Skin epidermis (tissue), 12 donors: ENCODE measurements around the gene TRIM7.
A peak's percentile ranks its signal among the peaks of the same experiment; 100 is the strongest.
"Not testable (repeated sequence)": the region's sequence is repeated elsewhere in the genome, so short reads cannot be mapped to it uniquely, and the experiment has no call there.

Experiments used
- H3K27ac ChIP-seq, 21 experiments: fragments of 200-600 bp; sonication (generic) in 11 of 21; one replicate each; pipeline ENCODE4 v1.5.0; 2020; ENCODE audit warnings: mild to moderate bottlenecking in 3 of 21, inconsistent platforms in 2 of 21, moderate library complexity in 2 of 21
- H3K4me3 ChIP-seq, 7 experiments: fragments of 200-600 bp; sonication (generic) in 2 of 7; one replicate each; pipeline ENCODE4 v1.5.0; 2020; ENCODE audit warnings: inconsistent platforms in 2 of 7, mild to moderate bottlenecking in 2 of 7, moderate library complexity in 1 of 7

The TRIM7 gene

DNA sequence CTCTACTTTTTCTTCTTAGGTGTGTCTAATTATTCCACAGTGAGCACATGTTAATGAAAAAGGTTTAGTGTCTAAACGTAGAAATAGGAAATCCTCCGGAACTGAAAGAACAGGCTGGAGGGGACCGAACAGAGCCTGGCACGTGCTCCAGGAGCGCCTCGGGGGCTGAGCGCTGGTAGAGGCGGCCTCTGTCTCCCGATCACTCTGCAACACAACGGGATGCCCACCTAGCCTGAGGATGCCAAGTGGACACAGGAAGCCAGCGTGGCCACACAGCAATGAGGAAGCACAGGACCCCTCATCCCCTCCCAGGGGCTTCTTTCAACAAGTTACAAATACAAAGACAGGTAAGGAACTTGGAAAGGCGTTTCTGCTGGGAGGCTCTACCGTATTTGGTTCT is 19.4 kb downstream of the TRIM7 start:
- Histone ChIP-seq H3K4me3 (no peak overlapping the region), H3K27ac (no peak overlapping the region)

- H3K27ac ChIP-seq, result peak overlapping the region in 8 of 21 experiments; percentile 4 to 82 (median 43)
- peak overlapping the region; percentile 36 to 51 (median 50) for H3K4me3 ChIP-seq
These were observed 20.2 kb downstream of the TRIM7 start for GRCh38 chr5:181184845-181185216.

DNA sequence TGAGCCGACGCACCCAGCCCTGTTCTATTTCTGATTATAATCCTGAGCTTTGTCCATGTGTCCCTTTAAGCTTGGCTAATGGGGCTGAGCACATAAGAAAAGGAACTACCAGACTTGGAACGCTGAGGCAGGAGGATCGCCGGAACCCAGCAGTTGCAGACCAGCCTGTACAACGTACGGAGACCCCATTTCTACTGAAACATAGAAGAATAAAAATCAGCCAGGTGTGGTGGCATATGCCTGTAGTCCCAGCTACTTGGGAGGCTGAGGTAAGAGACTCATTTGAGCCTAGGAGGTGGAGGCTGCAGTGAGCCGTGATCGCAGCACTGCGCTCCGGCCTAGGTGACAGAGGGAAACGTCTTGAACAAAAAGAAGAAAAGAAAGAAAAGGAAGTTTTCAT is 22.3 kb downstream of the TRIM7 start:
- H3K4me3 ChIP-seq, result no peak overlapping the region
- H3K27ac ChIP-seq, result no peak overlapping the region

DNA sequence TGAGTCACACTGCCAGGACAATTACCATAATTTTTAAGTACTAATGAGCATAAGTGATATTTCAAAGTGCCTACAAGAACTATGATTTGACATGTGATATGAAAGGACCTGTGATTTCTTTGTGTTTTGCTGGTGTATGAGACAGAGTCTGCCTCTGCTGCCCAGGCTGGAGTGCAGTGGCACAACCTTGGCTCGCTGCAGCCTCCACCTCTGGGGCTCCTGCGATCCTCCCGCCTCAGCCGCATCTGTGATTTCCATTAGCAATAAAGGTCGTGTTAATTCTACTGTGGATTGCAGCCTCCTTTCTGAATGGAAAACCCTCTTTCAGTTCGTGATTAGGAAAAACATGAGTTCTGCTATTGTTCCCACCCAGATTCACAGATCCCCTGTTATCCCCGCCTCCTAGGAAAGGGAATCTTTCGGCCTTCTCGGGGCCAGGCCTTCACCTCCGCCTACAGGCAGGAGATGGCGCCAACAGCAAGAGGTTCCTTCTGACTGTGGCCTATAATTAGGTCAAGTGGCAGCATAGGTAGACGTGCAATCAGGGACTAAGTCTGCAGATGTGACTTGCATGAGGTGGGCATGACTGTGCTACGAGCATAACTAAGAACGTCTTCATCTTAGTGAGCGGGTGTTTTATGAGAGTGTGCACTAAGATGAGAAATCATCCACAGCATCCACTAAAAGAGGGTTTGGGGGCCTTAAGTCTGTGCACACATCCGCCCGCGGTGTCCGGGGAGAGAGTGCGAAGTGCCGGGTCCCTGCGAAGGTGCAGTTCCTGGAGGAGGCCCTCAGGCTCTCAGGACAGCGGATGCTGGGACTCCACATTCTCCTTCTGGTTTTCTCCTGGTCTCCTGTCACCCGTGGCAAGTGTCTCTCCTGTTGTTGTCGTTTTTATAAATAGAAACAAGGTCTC is 23.1 kb downstream of the TRIM7 start:
- no peak overlapping the region for H3K27ac ChIP-seq

GRCh38 chr5:181177559-181177958 is 27.4 kb downstream of the TRIM7 start:
- H3K27ac ChIP-seq, H3K4me3 ChIP-seq: not testable (repeated sequence)

More for the DNA sequence above, 23.1 kb downstream of the TRIM7 start:
- H3K4me3 ChIP-seq, result no peak overlapping the region

- H3K27ac ChIP-seq, result no peak overlapping the region
These were observed 28.6 kb downstream of the TRIM7 start for GRCh38 chr5:181176254-181176952.

GRCh38 chr5:181173420-181174342 is 31.3 kb downstream of the TRIM7 start:
- Histone ChIP-seq H3K27ac (peak overlapping the region in 1 of 21 experiments; percentile 14), H3K4me3 (no peak overlapping the region)

More at GRCh38 chr5:181176254-181176952, 28.6 kb downstream of the TRIM7 start:
- no peak overlapping the region for H3K4me3 ChIP-seq

DNA sequence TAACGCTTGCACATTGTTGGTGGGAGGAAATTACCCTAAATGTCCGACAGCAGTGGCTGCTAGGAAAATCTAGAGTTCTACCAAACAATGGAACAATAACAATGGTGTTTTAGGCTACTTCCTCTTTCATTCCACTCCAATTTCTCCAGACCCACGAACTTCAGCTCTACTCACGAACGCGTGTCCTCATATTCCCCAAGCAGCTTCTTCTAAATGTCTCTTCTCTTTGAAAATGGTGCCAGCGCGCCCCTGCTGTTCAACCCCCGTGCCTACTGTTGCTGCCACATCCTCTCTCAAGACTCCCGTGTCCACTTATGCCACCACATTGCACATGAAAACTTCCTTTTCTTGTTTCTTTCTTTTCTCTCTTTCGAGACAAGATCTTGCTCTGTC is 32.0 kb downstream of the TRIM7 start:
- H3K27ac ChIP-seq, result peak overlapping the region in 1 of 21 experiments; percentile 14

DNA sequence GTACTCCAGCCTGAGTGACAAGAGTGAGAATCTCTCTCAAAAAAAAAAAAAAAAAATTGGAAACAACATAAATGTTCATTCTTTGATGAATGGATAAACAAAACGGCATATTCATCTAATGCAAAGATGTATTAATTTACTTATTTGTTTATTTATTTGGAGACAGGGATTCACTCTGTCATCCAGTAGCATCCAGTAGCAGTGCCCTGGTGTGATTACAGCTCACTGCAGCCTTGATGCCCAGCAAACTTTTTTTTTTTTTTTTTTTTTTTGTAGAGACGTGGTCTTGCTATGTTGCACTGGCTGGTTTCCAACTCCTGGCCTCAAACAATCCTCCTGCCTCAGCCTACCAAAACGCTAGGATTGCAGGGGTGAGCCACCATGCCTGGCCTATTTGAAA is 33.2 kb downstream of the TRIM7 start:
- no peak overlapping the region for H3K4me3 ChIP-seq
- H3K27ac ChIP-seq, result no peak overlapping the region

More for the DNA sequence above, 32.0 kb downstream of the TRIM7 start:
- no peak overlapping the region for H3K4me3 ChIP-seq

DNA sequence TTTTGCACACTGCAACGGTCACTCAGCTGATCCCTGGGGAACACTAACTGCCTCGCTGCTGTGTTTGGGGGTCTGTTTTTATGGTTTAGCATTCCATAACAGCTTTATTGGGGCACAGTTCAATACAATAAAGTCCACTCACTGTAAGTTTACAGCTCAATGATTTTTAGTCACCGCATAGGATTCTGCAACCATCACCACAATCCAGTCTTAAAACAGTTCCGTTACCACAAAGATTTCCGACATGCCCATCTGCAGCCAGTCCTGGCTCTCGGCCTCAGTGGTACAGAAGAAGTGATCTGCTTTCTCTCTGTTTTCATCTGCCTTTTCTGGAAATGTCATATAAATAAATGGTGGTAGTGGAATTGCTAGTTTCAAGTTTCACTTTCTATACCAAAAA is 34.0 kb downstream of the TRIM7 start:
- H3K27ac ChIP-seq, result no peak overlapping the region
- no peak overlapping the region for H3K4me3 ChIP-seq

- H3K4me3 ChIP-seq, result peak overlapping the region in 1 of 7 experiments; percentile 23
- no peak overlapping the region for H3K27ac ChIP-seq
These were observed 34.7 kb downstream of the TRIM7 start for GRCh38 chr5:181170237-181170825.

GRCh38 chr5:181169459-181170236 is 35.3 kb downstream of the TRIM7 start:
- peak overlapping the region in 1 of 7 experiments; percentile 23 for H3K4me3 ChIP-seq
- not testable (repeated sequence) for H3K27ac ChIP-seq

- no peak overlapping the region for H3K27ac ChIP-seq
- H3K4me3 ChIP-seq, result no peak overlapping the region
These were observed 36.3 kb downstream of the TRIM7 start for GRCh38 chr5:181168595-181169118.

DNA sequence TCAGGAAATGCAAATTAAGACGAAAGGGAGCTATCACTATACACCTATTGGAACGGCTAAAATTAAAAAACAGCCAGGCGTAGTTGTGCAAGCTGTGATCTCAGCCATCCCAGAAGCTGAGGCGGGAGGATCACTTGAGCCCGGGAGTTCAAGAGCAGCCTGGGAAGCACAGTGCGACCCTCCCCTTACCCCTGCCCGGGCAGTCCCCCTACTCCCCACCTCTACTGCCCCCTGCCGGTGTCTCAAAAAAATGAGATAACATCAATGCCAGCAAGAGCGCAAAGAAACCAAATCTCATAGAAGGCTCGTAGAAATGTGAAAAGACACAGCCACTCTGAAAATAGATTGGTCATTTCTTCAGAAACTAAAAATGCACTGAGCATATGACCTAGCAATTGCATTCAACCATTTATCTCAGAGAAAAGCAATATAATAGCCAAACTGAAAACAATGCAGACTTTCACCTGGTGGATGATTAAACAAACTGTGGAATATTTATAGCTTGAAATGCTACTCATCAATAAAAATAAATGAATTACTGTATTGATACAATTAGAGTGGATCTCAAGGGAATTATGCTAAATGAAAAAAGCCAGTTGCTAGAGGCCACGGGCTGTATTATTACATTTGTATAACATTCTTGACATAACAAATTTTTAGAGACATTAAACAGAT is 37.0 kb downstream of the TRIM7 start:
- Histone ChIP-seq H3K4me3 (no peak overlapping the region), H3K27ac (no peak overlapping the region)

GRCh38 chr5:181166812-181167733 is 37.9 kb downstream of the TRIM7 start:
- Histone ChIP-seq H3K4me3 (no peak overlapping the region), H3K27ac (no peak overlapping the region)

GRCh38 chr5:181164076-181164952 is 40.7 kb downstream of the TRIM7 start:
- Histone ChIP-seq H3K4me3 (no peak overlapping the region), H3K27ac (no peak overlapping the region)
